ENCODE measurements around the gene NEK6. TPM values are rescaled to one million over a fixed set of nuclear protein-coding genes. Genes with fewer than 3 reads are reported as not detected.

NEK6 gene
- total RNA-seq, 2 donors from 2014 or later: 24.0 to 43.6 TPM

GRCh38 chr9:124283228-124283814 is 25.6 kb downstream of the NEK6 start:
- peaks cover 62 to 90% of the 10 kb centered on the region in 2 donors for H3K4me1 ChIP-seq (ENCODE audit: control insufficient read depth in 1 of 2, low read depth in 2 of 2)

GRCh38 chr9:124284237-124284831 is 26.6 kb downstream of the NEK6 start:
- peaks cover 62 to 84% of the 10 kb centered on the region in 2 donors for H3K4me1 ChIP-seq (ENCODE audit: control insufficient read depth in 1 of 2, low read depth in 2 of 2)
- ATAC-seq (ENCODE audit: insufficient number of reproducible peaks, low FRiP score, low read depth): no peak
- TF ChIP-seq, protein P1, sequence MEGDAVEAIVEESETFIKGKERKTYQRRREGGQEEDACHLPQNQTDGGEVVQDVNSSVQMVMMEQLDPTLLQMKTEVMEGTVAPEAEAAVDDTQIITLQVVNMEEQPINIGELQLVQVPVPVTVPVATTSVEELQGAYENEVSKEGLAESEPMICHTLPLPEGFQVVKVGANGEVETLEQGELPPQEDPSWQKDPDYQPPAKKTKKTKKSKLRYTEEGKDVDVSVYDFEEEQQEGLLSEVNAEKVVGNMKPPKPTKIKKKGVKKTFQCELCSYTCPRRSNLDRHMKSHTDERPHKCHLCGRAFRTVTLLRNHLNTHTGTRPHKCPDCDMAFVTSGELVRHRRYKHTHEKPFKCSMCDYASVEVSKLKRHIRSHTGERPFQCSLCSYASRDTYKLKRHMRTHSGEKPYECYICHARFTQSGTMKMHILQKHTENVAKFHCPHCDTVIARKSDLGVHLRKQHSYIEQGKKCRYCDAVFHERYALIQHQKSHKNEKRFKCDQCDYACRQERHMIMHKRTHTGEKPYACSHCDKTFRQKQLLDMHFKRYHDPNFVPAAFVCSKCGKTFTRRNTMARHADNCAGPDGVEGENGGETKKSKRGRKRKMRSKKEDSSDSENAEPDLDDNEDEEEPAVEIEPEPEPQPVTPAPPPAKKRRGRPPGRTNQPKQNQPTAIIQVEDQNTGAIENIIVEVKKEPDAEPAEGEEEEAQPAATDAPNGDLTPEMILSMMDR (IDR thresholded peaks at IDR 0.05): no peak

More at GRCh38 chr9:124283228-124283814, 25.6 kb downstream of the NEK6 start:
- Histone ChIP-seq H3K27ac (peak overlapping the region; percentile 83 to 93), H3K36me3 (no peaks in the 10 kb centered on the region), H3K4me3 (no peak overlapping the region), H3K9me3 (no peaks in the 10 kb centered on the region), H3K27me3 (replicated peaks; ENCODE audit: insufficient read depth) (no peaks in the 10 kb centered on the region)
- no peak for ATAC-seq (ENCODE audit: insufficient number of reproducible peaks, low FRiP score, low read depth)
- TF ChIP-seq, protein P1 (IDR thresholded peaks at IDR 0.05): no peak
- DNase-seq (ENCODE audit: low spot score): no peak

DNA sequence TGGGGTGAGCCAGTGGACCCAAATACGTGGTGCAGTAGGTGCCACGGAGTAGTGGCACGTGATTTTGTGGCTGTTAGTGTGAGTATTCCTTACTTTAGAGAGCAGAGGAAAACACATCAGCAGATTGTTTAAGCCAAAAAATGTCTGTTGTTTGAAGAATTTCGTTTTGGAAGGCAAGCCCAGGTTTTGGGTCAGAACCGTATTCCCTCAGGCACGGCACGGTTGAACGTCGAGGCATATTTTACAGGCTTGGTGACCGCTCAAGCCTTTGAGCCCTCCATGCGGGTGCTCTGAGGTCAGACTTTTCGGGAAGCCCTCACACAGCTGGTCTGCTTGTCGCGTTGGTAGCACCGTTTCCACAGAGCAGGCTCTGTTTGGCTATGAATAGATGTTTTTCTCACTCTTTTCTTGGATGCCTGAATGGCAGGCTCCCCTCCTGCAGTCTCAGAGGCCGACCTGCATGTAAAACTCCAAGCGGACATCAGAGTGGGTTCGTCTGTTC is 27.2 kb downstream of the NEK6 start:
- peak; percentile 43 for ATAC-seq (ENCODE audit: insufficient number of reproducible peaks, low FRiP score, low read depth)
- no peaks in the 10 kb centered on the region for H3K9me3 ChIP-seq
- H3K27ac ChIP-seq: peak overlapping the region; percentile 83 to 93
- peak overlapping the region; percentile 34 for H3K4me3 ChIP-seq
- no peaks in the 10 kb centered on the region for H3K36me3 ChIP-seq
- no peak for DNase-seq (ENCODE audit: low spot score)
- H3K4me1 ChIP-seq (ENCODE audit: control insufficient read depth in 1 of 2, low read depth in 2 of 2): peaks cover 56 to 79% of the 10 kb centered on the region in 2 donors
- H3K27me3 ChIP-seq (replicated peaks; ENCODE audit: insufficient read depth): no peaks in the 10 kb centered on the region
- TF ChIP-seq, protein P1 (IDR thresholded peaks at IDR 0.05): no peak

More at GRCh38 chr9:124284237-124284831, 26.6 kb downstream of the NEK6 start:
- no peak for DNase-seq (ENCODE audit: low spot score)
- Histone ChIP-seq H3K36me3 (no peaks in the 10 kb centered on the region), H3K4me3 (no peak overlapping the region), H3K27ac (peak overlapping the region; percentile 83 to 93), H3K27me3 (replicated peaks; ENCODE audit: insufficient read depth) (no peaks in the 10 kb centered on the region), H3K9me3 (no peaks in the 10 kb centered on the region)

DNA sequence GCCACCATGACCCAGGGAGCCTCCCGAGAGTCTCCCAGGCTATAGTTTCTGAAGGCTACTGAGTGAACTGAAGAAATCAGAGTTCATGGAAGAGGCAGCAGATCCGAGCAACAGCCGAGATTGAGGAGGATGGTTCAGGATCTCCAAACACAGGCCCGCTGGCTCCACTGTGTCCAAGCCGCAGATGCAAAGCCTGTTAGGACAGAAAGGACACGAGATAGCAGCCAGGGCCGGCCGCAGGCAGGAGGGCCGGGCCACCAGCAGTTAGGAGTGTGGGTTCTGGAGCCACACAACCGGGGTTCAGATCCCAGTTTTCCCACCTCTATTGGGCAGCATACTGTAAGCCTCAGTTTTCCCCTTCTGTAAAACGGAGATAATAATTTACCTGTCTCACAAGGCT is 27.7 kb downstream of the NEK6 start:
- H3K4me3 ChIP-seq: peak overlapping the region; percentile 34
- TF ChIP-seq, protein P1 (IDR thresholded peaks at IDR 0.05): no peak
- no peaks in the 10 kb centered on the region for H3K36me3 ChIP-seq
- H3K27me3 ChIP-seq (replicated peaks; ENCODE audit: insufficient read depth): no peaks in the 10 kb centered on the region
- H3K9me3 ChIP-seq: no peaks in the 10 kb centered on the region
- ATAC-seq (ENCODE audit: insufficient number of reproducible peaks, low FRiP score, low read depth) (no peak), DNase-seq (ENCODE audit: low spot score) (no peak)
- H3K4me1 ChIP-seq (ENCODE audit: control insufficient read depth in 1 of 2, low read depth in 2 of 2): peaks cover 52 to 77% of the 10 kb centered on the region in 2 donors
- H3K27ac ChIP-seq: peak overlapping the region; percentile 83 to 93

GRCh38 chr9:124285903-124286291 is 28.1 kb downstream of the NEK6 start:
- Histone ChIP-seq H3K4me1 (ENCODE audit: control insufficient read depth in 1 of 2, low read depth in 2 of 2) (peaks cover 48 to 77% of the 10 kb centered on the region in 2 donors), H3K27ac (peak overlapping the region; percentile 83 to 93), H3K4me3 (no peak overlapping the region), H3K36me3 (no peaks in the 10 kb centered on the region), H3K27me3 (replicated peaks; ENCODE audit: insufficient read depth) (no peaks in the 10 kb centered on the region), H3K9me3 (no peaks in the 10 kb centered on the region)
- DNase-seq (ENCODE audit: low spot score): no peak
- TF ChIP-seq, protein P1 (IDR thresholded peaks at IDR 0.05): no peak
- peak; percentile 54 for ATAC-seq (ENCODE audit: insufficient number of reproducible peaks, low FRiP score, low read depth)

Measured in thoracic aorta (tissue), 2 donors.